MM.1S (cell line): ENCODE measurements around the gene RGPD3.

Source experiments
- EZH2phosphoT487 ChIP-seq: fragments of 300-600 bp; sonication (generic); IDR thresholded peaks from 2 replicates; pipeline ENCODE4 v1.6.1; 2018; ENCODE audit warnings: antibody characterized with exemption, low read length
- TF ChIP-seq, protein P1 (sequence below): fragments of 300-600 bp; sonication (generic); IDR thresholded peaks from 2 replicates; pipeline ENCODE4 v1.5.1; 2016; ENCODE audit warnings: antibody characterized with exemption, low read length, mixed read lengths

GRCh38 chr2:106517329-106517728 lies 49.1 kb upstream of the RGPD3 start:
- TF ChIP-seq, protein P1, sequence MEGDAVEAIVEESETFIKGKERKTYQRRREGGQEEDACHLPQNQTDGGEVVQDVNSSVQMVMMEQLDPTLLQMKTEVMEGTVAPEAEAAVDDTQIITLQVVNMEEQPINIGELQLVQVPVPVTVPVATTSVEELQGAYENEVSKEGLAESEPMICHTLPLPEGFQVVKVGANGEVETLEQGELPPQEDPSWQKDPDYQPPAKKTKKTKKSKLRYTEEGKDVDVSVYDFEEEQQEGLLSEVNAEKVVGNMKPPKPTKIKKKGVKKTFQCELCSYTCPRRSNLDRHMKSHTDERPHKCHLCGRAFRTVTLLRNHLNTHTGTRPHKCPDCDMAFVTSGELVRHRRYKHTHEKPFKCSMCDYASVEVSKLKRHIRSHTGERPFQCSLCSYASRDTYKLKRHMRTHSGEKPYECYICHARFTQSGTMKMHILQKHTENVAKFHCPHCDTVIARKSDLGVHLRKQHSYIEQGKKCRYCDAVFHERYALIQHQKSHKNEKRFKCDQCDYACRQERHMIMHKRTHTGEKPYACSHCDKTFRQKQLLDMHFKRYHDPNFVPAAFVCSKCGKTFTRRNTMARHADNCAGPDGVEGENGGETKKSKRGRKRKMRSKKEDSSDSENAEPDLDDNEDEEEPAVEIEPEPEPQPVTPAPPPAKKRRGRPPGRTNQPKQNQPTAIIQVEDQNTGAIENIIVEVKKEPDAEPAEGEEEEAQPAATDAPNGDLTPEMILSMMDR: no peak
- no peak for TF ChIP-seq EZH2phosphoT487
